Stimulated activated CD4-positive, alpha-beta T cell treated with anti-CD3 and anti-CD28 coated beads, TNF-alpha, amount 100 ng/mL, for 48 hours (primary cell): ENCODE data around the gene CACNA2D1.

Experiments
- DNase-seq, 3 donors: peaks; one replicate each; pipeline ENCODE4 v3.0.0-alpha.2; 2020; ENCODE audit warnings: low read depth in 3 of 3

The CACNA2D1 gene

DNA sequence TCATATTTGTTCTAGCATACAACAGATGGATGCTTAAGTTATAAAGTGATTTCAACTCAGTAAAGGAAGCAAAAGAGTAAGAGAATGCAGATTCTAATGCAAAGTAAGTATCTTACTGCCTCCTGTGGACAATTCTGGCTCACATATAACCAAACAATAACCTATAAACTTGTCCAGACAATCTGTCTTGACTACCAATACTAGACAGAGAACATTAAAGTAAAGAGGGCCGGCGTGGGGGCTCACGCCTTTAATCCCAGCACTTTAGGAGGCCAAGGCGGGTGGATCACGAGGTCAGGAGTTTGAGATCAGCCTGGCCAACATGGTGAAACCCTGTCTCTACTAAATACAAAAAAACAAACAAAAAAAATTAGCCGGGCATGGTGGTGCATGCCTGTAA lies 329.3 kb downstream of the CACNA2D1 start:
- no peak for DNase-seq

DNA sequence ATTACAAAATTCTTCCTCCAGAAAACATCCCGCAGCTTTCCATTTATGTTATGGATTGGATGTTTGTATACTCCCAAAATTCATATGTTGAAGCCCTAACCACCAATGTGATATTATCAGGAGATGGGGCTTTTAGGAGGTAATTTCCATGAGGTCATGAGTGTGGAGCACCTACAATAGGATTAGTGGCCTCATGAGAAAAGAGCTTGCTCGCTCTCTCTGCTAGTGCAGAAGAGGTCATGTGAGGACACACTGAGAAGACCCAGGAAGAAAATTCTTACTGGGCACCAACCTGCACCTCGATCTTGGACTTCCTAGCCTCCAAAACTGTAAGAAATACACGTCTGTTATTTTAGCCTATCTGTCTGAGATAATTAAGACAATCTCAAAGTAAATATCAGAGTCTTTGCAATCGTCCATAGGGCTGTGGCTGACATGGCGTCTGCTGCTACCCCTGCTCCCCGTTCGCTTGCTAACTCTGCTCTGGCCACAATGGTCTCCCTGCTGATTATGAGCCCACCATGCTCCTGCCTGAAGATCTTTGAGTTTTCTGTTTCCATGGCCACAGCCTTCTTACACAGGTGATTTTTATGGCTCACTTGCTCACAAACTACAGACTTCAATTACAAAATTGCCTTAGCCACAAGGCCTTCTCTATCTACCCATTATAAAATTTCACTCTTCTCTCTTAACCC lies 333.3 kb downstream of the CACNA2D1 start:
- no peak for DNase-seq

DNA sequence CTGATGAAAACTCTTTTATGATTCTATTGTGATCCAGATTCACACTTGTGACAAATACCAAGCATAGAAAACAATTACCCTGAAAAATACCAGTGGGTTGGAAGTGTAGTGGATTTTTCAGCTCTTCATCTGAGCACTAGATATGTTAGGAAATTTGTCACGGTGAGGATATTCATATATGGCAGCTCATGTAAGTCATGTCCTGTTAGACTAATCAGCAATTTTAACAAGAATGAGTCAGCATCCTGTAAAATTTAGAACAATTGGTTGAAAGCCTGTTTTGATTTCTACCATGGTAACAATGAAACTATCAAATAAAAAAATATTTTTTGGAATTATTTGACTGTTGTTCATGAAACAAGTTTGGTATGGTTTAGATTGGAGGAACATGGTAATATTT lies 334.3 kb downstream of the CACNA2D1 start:
- DNase-seq: no peak

DNA sequence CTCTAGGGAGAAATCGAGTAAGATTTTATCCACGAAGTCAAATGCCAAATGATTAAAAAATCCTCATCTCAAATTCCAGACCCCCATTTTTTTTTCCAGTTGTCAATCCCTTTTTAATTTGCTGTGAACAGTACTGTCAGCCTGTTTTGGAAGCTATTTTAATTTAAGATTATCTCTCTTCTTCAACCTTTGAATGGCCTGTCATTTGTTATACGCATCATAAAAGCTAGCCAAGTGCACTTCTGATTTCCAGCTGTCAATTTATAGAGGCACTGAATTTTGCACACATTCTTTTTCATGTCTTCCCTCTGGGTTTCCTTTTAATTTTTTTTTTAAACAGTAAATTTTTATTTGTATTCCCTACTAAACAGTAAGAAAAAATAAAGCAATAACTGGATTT lies 337.4 kb downstream of the CACNA2D1 start:
- DNase-seq: no peak

DNA sequence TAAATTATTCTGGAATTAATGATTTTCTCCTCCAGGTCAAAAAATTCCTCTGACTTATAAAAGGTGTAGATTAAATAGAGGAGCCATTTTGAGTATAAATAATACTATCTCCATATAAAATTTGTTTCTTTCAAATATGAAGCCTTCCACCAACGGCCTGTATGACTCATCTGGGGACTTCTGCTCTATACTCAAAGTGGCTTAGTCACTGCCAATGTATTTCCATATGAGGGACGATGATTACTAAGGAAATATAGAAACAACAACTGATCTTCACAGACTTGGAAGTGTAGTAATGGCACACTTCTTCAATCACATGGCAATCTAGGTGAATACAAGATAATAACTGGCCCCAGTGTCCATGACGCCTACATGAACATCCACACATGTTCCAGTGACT lies 338.1 kb downstream of the CACNA2D1 start:
- no peak for DNase-seq

DNA sequence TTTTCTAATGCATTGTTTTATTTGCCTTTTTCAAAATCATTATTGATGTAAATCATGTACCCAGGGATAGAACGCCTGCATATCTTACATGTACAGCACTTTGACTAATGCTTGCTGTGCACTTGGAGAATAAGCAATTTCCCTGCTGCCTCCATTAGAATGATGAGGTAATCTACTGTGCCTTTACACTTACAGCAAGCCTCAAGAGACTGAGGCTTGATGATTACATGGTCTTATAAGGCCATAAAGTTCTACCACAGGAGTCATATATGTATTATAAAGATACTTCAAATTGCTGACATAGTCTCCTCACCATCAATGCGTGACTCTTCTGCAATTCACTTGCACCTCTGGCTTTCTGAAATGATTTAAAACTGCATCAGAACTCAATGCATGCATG lies 345.2 kb downstream of the CACNA2D1 start:
- no peak for DNase-seq

DNA sequence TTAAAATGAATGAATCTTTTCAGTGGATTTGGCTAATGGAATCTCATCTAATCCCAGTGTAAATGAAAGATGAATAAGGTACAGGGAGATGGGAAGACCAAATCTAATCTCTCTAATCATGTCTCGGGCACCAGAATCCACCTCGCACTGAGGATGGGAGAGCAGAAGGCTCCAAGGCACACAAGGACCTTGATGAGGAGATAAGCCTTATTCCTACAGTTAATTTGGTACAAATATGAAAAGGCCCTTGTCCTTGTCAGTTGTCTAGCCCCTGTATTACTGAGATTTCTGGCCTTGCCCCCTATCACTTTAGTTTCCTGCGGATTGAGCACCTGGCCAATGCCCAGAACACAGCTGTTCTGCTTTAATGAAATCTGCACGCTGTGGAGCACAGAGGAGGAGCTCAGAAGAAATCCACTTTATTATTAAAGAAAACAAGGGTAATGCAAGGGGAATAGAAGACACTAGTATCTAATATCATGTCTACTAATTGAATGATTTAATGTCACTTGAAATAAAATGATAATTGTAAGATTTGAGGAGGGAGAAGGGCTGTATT lies 352.4 kb downstream of the CACNA2D1 start:
- DNase-seq: no peak

DNA sequence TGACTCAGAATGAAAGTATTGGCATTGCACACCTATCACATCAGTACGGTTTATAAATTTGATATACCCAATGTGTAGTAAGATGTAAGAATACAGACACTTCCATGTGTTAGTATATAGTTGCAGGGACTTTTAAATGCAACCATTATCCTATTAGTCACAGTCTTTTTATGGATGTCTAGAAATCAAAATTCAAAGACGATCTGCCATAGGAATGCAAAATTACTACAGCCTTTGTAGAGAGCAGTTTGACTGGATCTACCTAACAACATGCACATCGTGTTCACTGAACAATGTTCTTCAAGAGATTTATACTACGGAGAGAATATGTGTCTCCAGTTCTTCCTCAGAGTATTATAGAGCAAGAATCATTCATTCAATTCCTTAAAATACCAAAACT lies 356.5 kb downstream of the CACNA2D1 start:
- no peak for DNase-seq

DNA sequence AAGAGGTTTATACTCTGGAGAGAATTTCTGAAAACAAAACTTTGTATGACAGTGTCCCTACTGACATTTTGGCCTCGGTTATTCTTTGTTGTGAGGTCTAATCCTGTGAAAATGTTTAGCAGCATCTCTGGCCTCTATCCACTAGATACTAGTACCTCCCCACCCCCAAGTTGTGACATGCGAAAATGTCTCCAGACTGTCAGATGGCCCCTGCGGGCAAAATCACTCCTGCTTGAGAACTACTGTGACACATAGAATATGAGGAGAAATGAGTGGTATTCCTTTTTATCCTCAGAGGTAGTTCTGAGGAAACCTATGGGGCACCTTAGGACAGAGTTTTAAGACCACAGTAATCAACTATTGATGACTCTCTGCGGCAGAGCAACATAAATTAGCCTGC lies 358.5 kb downstream of the CACNA2D1 start:
- DNase-seq: no peak

DNA sequence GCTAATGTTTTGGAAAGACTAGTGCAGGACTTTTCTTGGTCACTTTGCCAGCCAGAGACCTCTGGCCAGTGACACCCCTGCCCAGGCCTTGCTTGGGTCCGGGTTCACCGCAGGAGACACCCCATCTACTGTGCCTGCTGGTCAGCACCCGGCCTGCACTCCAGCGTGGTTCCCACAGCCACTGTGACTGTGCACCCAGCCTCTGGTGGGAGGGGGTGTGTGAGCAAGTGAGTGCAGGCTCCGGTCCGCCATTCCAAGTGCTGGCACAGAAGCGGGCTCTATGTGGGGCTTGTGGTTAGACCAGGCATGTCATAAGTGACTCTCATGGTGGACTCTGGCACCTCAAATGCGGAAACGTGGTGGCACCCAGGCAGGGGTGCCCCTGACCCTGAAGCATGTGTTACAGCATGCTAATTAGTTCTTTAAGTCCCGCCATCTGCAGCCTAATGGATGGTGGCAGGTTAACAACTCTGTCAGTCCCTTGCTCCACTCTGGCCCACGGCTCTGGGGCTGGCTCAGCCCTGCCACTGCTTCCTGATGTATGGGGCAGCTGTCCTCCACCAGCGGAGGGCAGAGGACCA lies 361.8 kb downstream of the CACNA2D1 start:
- no peak for DNase-seq

DNA sequence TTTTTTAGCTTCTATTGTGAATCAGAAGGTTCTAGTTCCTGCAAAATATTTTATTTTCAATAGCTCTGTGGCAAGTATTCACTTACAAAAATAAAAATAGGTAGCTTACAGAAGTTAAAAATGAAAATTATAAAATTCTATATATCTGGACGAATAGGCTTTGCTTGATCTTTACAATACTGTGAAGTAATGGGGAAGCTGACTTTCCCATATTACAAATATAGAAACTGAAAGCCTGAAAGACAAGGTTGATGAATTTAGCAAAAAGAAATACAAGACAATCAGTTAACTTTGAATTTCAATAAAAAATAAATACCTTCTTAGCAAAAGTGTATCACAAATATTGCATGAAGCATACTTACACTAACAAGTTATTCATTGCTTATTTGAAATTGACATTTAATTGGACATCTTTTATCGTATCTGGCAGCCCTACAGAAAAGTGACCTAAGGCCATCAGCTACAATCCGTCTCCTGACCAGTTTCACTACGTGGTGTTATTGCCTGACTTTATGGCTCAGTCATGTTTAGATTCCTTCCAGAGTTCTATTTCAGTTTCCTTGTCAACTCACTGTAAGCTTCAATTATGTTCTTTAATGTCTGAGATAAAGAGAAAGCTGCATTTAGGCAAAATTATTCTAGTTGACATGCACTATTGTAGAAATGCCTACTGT lies 363.2 kb downstream of the CACNA2D1 start:
- no peak for DNase-seq

DNA sequence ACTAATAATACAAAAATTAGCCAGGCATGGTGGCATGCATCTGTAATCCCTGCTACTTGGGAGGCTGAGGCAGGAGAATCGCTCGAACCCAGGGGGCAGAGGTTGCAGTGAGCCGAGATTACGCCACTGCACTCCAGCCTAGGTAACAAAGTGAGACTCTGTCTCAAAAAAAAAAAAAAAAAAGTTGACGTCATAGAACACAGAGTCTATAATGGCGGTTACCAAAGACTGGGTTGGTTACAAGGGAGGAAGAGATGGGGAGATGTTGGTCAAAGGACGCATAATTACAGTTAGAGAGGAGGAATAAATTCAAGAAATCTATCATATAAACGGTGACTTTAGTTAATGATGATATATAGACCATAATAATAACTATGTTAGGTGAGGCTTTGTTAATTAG lies 364.1 kb downstream of the CACNA2D1 start:
- DNase-seq: no peak

DNA sequence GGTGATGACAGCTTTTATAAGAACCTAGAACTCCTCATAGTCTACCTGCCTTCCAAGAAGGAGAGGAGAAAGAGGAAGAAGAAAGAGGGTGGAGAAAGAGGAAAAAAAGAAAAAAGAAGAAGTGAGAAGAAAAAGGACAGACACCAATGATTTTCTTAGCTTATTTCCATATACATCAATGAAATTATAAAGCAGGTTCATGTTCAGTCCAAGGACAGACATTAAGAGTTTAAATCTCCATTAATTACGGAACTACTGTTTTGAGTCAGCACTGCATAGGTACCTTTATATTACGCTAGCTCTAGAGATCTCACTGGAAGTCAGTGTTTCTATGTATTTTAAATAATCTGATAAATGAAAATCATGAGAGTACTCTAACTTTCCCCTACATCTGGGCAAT lies 364.8 kb downstream of the CACNA2D1 start:
- no peak for DNase-seq

DNA sequence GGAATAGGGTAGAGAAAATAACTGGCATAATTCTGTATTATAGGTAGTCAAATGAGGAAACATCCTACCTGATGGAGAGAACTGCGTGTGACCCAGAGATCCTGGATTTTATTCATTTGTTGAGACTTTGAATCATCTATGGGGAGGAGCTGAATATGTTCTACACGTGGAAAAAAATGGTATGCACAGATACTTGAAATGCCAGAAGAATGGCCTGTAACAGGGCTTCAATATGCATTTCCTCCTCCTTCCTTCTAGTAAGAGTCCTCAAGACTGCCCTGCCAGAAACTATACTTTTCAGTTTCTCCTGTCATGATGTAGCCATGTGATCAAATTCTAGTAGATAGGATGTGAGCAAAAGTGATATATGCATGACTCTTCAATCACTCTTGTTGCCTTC lies 372.1 kb downstream of the CACNA2D1 start:
- DNase-seq: no peak

DNA sequence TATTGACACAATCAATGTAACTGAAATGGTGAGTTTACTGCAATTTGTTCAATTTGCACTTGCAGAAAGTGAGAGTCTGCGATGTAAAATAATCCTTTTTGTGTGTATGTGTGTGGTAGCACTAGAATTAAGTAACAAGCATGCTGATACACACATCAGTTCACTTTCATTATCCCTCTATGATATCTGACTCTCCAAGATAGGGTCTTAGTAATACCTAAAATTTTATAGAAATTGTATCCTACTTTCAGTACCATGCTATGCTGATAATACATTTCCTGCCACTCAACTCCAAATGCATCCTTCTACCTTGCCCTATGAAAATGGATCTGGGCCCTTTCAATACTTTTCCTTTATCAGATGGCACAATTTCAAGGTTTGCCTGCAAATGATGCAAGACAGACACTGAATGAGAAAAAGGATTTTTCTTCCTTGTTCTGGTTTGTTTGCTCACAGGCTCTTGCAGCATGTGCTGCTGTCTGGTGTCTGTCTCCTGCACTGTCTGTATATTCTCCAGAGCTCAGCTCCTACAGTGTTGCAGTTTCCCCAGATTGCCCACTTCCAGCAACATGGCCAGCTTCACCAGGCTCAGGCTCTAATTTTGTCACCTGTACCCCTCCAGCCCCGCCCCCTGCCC lies 375.8 kb downstream of the CACNA2D1 start:
- no peak for DNase-seq

DNA sequence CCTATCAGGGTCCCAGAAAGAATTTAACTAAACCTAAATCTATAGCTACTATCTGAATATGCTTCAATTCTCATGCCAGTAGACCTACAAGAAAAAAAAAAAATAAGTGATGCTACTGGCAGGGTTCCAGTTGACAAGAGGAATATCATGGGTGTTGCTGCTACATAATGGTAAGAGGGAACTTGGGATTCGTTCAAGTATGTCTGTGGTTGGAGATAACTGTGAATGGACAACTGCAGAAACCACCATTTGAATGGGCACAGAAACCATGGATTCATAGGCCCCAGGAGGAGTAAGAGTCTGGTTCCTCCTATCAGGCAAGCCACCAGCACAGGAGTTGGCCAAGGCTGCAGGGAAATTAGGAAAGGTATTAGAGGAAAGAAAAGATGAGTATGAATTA lies 386.1 kb downstream of the CACNA2D1 start:
- no peak for DNase-seq

DNA sequence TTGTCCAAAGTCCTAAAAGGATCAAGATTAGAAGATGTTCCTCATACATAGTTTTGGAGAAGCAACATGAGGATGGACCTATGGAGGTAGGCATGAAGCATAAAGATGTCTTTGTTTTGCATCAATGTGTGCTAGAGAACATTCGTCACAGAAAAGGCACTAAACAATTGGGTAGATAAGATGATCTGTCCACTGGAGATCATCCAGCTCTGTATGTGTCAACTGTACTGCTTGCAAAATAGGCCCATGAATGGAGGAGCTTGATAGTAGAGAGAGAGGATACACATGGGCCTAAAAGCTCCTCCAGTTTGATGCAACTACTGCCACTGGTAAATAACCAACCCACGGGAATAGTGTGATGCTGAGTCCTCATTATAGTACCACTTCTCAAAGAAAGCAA lies 387.3 kb downstream of the CACNA2D1 start:
- no peak for DNase-seq

DNA sequence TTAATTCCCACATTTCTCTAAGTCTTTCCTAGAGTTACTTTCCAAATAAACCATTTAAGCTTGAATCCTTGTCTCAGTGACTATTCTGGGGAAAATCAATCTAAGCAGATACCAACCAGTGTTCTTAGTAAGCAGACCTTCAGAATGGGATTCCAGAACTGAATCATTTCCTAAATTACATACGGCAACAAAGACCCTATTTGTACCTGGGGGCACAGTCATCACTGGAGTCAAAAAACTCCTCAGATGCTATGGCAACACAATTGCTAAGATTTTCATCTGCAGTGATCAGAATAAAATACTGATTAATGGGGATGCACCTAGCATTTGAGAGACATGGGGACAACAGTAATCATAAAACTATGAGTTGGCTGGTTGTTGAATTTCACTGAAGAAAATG lies 389.0 kb downstream of the CACNA2D1 start:
- DNase-seq: no peak

DNA sequence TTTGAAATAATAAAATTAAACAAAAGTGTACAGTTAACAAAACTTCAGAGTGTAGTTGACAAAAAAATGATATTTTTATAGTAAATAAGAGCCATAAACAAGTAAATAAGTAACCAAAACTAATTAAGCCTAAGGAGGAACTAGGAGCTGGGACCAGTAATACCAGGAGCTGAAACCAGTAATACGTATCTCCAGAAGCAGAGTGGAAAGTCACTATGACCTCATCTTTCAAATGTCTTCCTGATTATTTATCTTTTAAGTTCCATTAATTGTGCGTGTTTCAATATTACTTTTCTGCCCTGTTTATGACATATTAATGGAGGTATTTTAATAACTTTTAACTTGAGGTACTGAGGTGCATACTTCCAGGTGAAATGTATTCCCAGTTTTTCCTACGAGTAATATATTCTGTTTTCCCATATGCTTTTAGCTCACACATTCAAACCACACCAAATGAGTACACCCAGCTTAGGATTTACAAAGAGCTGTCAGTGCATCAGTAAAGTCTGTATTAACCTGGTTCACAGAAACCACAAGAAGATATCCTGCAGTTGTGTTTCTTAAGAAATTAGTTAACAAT lies 390.0 kb downstream of the CACNA2D1 start:
- no peak for DNase-seq

DNA sequence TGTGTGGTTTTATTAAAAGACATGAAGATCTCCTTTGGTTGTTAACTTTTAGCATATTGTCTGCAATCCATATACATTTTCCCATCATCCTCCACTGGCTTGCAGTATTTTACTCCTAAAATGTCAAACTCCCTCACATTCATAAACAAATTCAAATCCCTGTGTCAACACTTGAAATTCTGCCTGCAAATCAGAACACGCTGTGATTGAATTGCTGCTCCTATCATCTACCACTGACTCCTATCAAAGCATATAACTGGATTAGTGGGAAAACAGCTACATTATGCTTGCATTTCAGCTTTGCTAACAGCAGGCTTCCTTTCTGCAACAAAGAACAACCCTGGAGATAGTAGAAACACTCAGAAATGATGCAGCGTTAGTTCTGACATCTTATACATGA lies 392.0 kb downstream of the CACNA2D1 start:
- no peak for DNase-seq

DNA sequence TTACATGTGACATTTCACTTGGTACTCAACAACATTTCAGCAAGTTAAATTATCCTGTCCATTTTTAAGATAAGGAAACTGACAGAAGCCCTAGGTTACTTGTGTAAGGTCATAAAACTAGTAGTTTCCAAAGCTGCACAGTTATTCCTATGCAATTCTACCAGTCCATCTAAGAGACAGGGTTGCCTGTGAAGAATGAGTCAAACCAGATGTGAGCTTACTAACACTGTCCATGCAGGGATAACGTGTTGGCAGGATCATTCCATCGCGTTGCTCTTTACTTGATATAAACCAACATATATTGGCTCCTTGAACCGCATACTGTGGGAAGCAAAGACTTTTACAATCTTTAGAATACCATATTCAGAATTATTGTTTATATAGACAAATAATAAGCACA lies 392.8 kb downstream of the CACNA2D1 start:
- DNase-seq: no peak

DNA sequence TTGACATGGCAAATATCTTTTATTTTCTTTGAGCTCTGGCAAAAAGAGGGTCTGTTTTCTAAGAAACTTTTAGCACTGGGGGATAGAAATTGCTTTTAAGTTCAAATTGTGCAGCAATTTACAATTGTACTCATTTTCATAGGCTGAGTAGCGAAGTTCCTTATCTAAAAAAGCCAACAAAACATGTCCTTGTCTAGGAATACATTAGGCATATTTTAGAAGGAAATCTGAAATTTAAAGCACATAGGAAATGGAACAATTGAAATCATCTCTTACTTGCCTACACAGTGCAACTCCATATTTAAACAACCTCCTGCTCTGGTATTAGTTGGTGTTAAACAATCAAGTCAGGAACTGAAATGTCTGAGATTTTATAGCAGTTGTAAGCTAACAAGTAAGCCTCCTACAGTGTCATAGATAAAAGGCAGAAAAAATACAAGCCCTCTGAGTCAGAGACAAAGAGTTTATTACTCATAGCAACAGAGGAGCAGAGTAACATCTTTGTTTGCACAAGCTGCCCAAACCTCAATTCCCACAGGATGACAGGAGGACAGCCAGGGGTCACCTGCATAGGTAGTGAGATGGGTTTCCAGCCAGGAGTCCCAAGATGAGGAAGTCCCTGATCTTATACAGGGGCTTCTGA lies 393.6 kb downstream of the CACNA2D1 start:
- DNase-seq: no peak
